HL-60 (cell line): ENCODE data around the gene SLC18B1.

ENCODE experiments used
- DNase-seq, 2 experiments: peaks; one replicate each; pipeline ENCODE4 v3.0.0-alpha.2; 2010 to 2020; ENCODE audit warnings: low read depth in 1 of 2, low spot score in 1 of 2
- H3K27ac ChIP-seq: fragments of 250-450 bp; sonication (Bioruptor Pico); replicated peaks from 2 replicates; pipeline ENCODE4 v1.5.1; 2020; ENCODE audit warnings: mild to moderate bottlenecking, moderate library complexity
- H3K27me3 ChIP-seq: fragments of 250-450 bp; sonication (Bioruptor Pico); 2 replicates; pipeline ENCODE4 v1.5.1; 2021; ENCODE audit warnings: mild to moderate bottlenecking, moderate library complexity; ENCODE audit not compliant: insufficient read depth, poor library complexity, severe bottlenecking
- H3K4me3 ChIP-seq: replicated peaks from 2 replicates; pipeline ENCODE4 v1.5.1; 2011; ENCODE audit warnings: mild to moderate bottlenecking, control low read depth, low read length; ENCODE audit not compliant: insufficient read depth
- GABPA ChIP-seq: IDR thresholded peaks from 2 replicates; pipeline ENCODE4 v1.6.1; 2012; ENCODE audit warnings: low read depth
- POLR2AphosphoS5 ChIP-seq: IDR thresholded peaks from 2 replicates; pipeline ENCODE4 v1.6.1; 2012; ENCODE audit warnings: low read depth
- REST ChIP-seq: IDR thresholded peaks from 2 replicates; pipeline ENCODE4 v1.6.1; 2012; ENCODE audit warnings: low read depth; ENCODE audit not compliant: insufficient replicate concordance
- SPI1 ChIP-seq: IDR thresholded peaks from 2 replicates; pipeline ENCODE4 v1.6.1; 2012; ENCODE audit warnings: low read depth, mild to moderate bottlenecking, borderline replicate concordance
- TF ChIP-seq, protein P1 (sequence below): IDR thresholded peaks from one replicate; pipeline ENCODE4 v1.5.1; 2011; ENCODE audit warnings: low read length, control low read depth, inconsistent platforms; ENCODE audit not compliant: insufficient read depth

Gene SLC18B1

GRCh38 chr6:132751828-132752227 lies 46.6 kb downstream of the SLC18B1 start:
- H3K27me3 ChIP-seq, result peaks cover 5% of the 10 kb centered on the region
- TF ChIP-seq GABPA (no peak), POLR2AphosphoS5 (no peak), SPI1 (no peak), REST (no peak)
- TF ChIP-seq, protein P1, sequence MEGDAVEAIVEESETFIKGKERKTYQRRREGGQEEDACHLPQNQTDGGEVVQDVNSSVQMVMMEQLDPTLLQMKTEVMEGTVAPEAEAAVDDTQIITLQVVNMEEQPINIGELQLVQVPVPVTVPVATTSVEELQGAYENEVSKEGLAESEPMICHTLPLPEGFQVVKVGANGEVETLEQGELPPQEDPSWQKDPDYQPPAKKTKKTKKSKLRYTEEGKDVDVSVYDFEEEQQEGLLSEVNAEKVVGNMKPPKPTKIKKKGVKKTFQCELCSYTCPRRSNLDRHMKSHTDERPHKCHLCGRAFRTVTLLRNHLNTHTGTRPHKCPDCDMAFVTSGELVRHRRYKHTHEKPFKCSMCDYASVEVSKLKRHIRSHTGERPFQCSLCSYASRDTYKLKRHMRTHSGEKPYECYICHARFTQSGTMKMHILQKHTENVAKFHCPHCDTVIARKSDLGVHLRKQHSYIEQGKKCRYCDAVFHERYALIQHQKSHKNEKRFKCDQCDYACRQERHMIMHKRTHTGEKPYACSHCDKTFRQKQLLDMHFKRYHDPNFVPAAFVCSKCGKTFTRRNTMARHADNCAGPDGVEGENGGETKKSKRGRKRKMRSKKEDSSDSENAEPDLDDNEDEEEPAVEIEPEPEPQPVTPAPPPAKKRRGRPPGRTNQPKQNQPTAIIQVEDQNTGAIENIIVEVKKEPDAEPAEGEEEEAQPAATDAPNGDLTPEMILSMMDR, result no peak
- no peak overlapping the region for H3K27ac ChIP-seq
- no peak for DNase-seq
- H3K4me3 ChIP-seq, result no peak overlapping the region

GRCh38 chr6:132751306-132751705 lies 47.1 kb downstream of the SLC18B1 start:
- Histone ChIP-seq H3K27me3 (peaks cover 5% of the 10 kb centered on the region), H3K4me3 (no peak overlapping the region), H3K27ac (no peak overlapping the region)
- no peak for TF ChIP-seq REST
- no peak for TF ChIP-seq GABPA
- TF ChIP-seq, protein P1, result no peak
- TF ChIP-seq SPI1, result no peak
- no peak for TF ChIP-seq POLR2AphosphoS5
- no peak for DNase-seq

DNA sequence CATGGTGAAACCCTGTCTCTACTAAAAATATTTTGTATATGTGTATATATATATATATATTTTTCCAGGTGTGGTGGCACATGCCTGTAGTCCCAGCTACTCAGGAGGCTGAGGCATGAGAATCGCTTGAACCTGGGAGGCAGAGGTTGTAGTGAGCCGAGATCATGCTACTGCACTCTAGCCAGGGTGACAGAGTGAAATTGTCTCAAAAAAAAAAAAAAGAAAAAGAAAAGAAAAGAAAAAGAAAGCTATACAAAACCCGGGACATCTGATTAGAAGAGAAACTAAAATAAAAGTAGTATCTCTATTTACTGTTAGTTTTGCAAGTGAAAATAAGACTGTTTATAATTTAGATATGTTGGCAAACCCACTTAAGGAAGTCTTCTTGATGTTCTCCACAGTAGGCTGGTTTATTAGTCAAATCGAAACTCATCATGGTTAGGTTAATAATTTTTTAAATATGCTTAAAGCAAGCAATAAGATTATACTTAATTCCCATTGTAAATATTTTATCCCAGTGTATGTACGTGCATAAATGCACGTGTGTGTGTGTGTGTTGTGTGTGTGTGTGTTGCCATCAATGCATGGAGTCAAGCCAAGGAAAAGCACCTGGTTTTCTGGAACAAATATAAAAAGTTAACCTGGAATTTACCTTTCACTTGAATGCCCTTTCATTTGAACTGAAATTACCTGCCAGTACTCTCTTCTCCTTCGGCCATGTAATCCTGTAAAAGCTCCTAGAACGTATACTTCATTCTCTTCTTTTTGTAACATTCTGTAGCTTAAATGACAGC lies 47.8 kb downstream of the SLC18B1 start:
- no peak for DNase-seq
- no peak overlapping the region for H3K4me3 ChIP-seq
- no peak for TF ChIP-seq POLR2AphosphoS5
- TF ChIP-seq, protein P1, result no peak
- no peak for TF ChIP-seq SPI1
- TF ChIP-seq GABPA, result no peak
- TF ChIP-seq REST, result no peak

More for the DNA sequence above, 47.8 kb downstream of the SLC18B1 start:
- Histone ChIP-seq H3K27ac (no peak overlapping the region), H3K27me3 (peaks cover 5% of the 10 kb centered on the region)
